IPS-20b (cell line): ENCODE measurements around the gene SEMA3F.
A peak's percentile ranks its signal among the peaks of the same experiment; 100 is the strongest.

Experiments used
- H3K27ac ChIP-seq: one replicate; pipeline ENCODE4 v1.5.1; 2013; ENCODE audit warnings: low read length
- H3K27me3 ChIP-seq: 2 replicates; pipeline ENCODE4 v1.6.1; 2013; ENCODE audit warnings: mild to moderate bottlenecking, low read length, inconsistent platforms; ENCODE audit not compliant: insufficient read depth
- H3K36me3 ChIP-seq: 2 replicates; pipeline ENCODE4 v1.6.1; 2013; ENCODE audit warnings: low read depth, mild to moderate bottlenecking, inconsistent platforms, low read length, moderate library complexity; ENCODE audit not compliant: insufficient read depth
- H3K4me1 ChIP-seq: 2 replicates; pipeline ENCODE4 v1.6.1; 2013; ENCODE audit warnings: mild to moderate bottlenecking, control low read depth, inconsistent platforms, low read length, moderate library complexity; ENCODE audit not compliant: insufficient read depth
- H3K4me3 ChIP-seq: 2 replicates; pipeline ENCODE4 v1.5.1; 2013; ENCODE audit warnings: mild to moderate bottlenecking, low read length, inconsistent platforms
- H3K9ac ChIP-seq: 2 replicates; pipeline ENCODE4 v1.6.1; 2013; ENCODE audit warnings: low read depth, mild to moderate bottlenecking, inconsistent platforms, low read length, moderate library complexity
- H3K9me3 ChIP-seq: 2 replicates; pipeline ENCODE4 v1.6.1; 2013; ENCODE audit warnings: mild to moderate bottlenecking, low read depth, low read length, inconsistent platforms; ENCODE audit not compliant: insufficient read depth

Gene SEMA3F

DNA sequence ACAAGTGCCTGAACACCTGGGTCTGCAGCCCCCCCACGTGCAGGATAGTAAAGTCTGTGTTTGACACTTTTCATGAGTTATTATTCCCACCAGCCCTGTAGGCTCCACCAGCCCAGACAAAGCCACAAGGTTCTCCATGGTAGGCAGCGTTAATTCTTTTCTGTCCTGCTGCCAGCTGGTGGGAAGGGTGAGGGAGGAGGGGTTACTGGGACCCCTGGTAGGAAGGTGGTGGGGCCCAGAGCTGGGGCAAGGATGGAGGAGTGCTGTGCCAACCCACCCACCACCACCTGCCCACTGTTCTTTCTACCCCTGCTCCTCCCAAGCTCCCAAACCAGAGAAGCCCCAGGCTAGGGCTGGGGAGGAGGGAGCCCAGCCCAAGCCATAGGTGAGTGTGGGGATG lies 20.8 kb upstream of the SEMA3F start:
- Histone ChIP-seq H3K9ac (no peak overlapping the region), H3K27ac (no peak overlapping the region), H3K27me3 (no peaks in the 10 kb centered on the region), H3K36me3 (no peaks in the 10 kb centered on the region), H3K4me1 (peaks cover 18% of the 10 kb centered on the region; the same call in 1 of the 2 replicates), H3K4me3 (no peak overlapping the region), H3K9me3 (no peaks in the 10 kb centered on the region)

DNA sequence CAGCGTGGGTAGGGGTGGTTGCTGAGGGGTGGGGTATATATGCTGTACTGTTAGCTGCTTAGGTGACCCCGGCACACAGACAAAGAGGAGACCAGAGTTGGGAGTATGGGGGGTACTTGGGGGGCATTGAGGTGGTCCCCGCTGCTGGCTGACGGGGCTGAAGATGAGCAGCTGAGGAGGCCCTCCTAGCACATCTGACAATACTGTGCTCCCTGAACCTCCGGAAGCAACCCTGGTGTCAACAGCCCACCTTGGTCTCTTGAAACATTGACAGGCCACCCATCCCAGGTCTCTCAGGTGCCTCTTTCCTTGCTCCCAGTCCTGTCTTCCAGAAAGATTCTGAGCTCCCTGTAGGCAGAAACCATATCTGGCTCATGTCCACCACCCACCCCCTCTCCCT lies 19.2 kb upstream of the SEMA3F start:
- Histone ChIP-seq H3K4me3 (no peak overlapping the region), H3K9ac (no peak overlapping the region), H3K36me3 (no peaks in the 10 kb centered on the region), H3K27me3 (no peaks in the 10 kb centered on the region), H3K4me1 (peaks cover 23% of the 10 kb centered on the region; the same call in 1 of the 2 replicates), H3K9me3 (no peaks in the 10 kb centered on the region), H3K27ac (no peak overlapping the region)

DNA sequence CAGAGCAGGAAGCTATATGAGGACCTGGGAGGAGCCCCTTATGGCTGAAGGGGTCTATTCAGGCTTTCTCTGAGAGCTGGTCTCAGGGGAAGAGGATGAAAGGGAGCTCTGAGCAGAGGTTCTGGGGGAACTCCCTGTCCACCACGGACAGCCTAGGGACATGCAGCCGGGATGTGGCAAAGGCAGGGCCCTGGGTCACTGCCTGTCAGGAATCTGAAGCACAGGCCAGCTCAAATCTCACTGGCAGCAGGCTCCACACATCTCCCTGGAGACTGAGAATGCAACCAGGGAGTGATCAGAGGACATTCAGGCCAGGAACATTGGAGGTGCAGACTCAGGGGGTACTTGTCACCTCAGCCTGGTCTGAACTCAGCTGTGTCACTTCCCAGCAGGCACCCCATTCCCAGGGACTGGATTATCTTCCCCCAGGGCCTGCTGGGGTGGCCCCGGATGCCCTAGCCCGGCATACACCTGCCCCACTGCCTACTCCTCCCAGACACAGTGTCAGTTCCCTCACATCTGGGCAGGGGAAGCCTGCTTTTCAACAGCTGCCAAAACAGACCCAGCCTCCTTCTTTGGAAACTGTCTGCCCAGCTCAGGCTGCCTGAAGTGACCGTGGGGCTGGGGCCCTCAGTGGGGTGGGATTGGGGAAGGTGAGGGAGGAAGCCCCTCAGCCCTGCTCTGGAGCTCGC lies 18.3 kb upstream of the SEMA3F start:
- Histone ChIP-seq H3K4me1 (peaks cover 23% of the 10 kb centered on the region; the same call in 1 of the 2 replicates), H3K9ac (no peak overlapping the region), H3K27ac (no peak overlapping the region), H3K4me3 (no peak overlapping the region), H3K9me3 (no peaks in the 10 kb centered on the region), H3K27me3 (no peaks in the 10 kb centered on the region), H3K36me3 (no peaks in the 10 kb centered on the region)

DNA sequence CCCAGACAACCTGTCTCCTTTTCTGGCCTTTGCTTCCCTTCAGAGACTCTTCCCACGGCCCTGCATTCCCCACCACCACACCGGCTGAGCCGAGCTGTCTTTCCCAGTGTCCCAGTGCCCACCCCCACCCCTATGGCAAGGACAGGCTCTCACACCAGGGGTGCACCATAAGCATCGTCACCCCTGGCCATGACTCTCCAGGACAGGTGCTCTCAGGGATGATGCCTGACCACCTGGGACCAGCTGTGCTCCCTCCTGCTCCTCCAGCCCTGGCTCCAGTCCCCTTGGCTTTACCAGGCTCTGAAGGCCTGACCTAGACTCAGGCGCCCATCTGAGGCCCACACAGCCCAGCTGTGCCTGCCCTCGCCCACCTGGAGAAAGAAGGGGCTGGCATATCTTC lies 17.6 kb upstream of the SEMA3F start:
- H3K27ac ChIP-seq, result no peak overlapping the region
- no peaks in the 10 kb centered on the region for H3K27me3 ChIP-seq

DNA sequence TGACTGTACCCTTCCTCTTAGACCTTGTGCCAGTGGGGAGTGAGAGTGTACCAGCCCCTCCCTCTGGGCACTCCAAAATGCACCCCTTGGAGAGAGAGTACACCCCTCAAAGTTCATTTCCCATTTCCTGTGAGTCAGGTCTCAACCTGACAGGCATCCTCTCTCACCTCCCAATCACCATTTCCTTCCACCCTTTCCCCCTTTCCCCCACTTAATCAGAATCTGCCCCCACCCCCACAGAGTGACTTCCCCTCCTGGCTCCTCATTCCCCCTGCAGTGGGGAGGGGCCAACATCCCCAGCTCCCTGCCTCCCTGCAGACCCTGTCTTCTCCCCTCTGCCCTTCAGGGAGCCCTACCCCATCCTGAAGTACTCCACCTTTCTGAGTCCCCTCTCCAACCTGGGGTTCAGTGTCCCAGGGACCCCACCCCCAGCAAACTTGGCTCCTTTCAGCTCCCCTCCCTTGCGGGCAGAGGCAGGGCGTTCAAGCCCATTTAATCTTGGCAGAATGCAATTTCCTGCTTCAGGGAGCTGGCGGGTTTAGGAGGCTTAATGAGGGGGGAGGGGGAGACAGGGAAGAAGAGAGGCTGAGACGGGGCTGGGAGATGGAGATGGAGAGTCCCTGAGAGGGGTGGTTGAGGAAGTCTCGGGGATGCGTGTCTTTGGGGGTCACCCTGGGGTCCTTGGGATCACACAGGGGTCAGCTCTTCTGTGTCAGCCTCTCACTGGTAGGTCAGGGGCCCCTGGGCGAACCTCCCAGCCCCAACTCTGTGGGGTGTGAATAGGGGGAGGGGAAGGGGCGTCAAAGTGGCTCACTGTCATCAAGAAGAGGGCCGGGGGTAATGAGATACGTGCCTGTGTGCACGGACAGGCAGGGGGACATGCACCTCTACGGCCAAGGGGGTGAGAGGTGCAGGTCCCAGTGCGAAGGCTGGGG lies 16.6 kb upstream of the SEMA3F start:
- no peaks in the 10 kb centered on the region for H3K9me3 ChIP-seq
- H3K9ac ChIP-seq, result peak overlapping the region; percentile 62; the same call in 1 of the 2 replicates
- peak overlapping the region; percentile 40; the same call in 1 of the 2 replicates for H3K4me3 ChIP-seq
- H3K27ac ChIP-seq, result peak overlapping the region; percentile 55
- peaks cover 23% of the 10 kb centered on the region; the same call in 1 of the 2 replicates for H3K4me1 ChIP-seq
- no peaks in the 10 kb centered on the region for H3K36me3 ChIP-seq
- H3K27me3 ChIP-seq, result no peaks in the 10 kb centered on the region

More for the DNA sequence above, 17.6 kb upstream of the SEMA3F start:
- Histone ChIP-seq H3K9ac (peak overlapping the region; percentile 62; the same call in 1 of the 2 replicates), H3K36me3 (no peaks in the 10 kb centered on the region), H3K4me1 (peaks cover 23% of the 10 kb centered on the region; the same call in 1 of the 2 replicates), H3K9me3 (no peaks in the 10 kb centered on the region), H3K4me3 (no peak overlapping the region)

DNA sequence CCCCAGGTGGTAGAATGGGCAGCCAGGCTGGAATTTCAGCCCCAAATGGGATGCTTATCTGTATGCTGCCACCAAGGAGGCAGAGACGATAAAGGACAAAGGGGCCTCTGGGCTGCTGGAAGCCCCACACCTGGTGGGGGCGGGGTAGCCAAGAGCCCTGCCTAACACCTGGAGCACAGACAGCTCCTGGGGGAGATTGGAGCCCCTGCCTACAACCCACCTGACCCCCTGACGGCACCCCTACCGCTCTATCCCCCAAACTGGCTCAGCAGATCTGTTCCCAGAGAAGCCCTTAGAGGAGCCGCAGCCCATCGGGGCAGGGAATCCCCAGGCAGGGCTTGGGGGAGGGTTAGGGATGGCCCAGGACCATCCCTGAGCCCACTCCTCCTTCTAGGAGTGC lies 15.8 kb upstream of the SEMA3F start:
- peaks cover 23% of the 10 kb centered on the region; the same call in 1 of the 2 replicates for H3K4me1 ChIP-seq
- H3K4me3 ChIP-seq, result peak overlapping the region; percentile 40; the same call in 1 of the 2 replicates
- peak overlapping the region; percentile 62; the same call in 1 of the 2 replicates for H3K9ac ChIP-seq
- no peaks in the 10 kb centered on the region for H3K36me3 ChIP-seq
- H3K27ac ChIP-seq, result peak overlapping the region; percentile 55
- no peaks in the 10 kb centered on the region for H3K9me3 ChIP-seq
- no peaks in the 10 kb centered on the region for H3K27me3 ChIP-seq

DNA sequence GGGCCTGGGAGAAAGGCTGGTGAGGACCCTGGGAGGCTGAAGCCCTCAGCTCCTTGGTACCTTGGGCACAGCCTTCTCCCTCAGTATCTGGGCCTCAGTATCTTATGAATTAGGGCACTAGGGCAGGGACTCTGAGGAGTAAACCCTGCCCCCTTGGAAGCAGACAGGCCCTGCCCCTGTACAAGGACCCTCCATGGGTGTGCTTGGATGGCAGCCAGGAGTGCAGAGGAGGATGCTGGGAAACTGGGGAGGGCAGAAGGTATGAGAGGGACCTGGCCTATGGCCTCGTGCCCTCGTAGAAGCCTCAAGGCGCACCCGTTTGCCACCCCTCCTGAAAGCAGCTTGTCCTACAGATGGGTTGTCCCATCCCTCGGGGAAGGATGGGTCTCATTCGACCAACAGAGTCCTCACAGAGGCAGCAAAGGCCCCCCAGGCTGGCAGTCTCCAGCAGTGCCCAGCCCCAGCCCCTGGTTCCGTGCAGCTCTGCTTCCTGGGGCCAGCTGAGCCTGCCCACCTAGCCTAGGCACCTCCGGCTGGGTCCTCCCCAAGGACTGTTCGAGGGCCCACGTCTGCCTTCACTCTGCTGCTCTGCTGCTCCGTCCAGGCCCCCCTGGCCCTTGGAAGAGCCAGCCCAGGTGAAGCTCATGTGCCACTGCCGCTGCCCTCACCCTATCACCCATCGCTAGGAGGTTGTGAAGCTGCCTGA lies 15.3 kb upstream of the SEMA3F start:
- H3K4me1 ChIP-seq, result peaks cover 23% of the 10 kb centered on the region; the same call in 1 of the 2 replicates

DNA sequence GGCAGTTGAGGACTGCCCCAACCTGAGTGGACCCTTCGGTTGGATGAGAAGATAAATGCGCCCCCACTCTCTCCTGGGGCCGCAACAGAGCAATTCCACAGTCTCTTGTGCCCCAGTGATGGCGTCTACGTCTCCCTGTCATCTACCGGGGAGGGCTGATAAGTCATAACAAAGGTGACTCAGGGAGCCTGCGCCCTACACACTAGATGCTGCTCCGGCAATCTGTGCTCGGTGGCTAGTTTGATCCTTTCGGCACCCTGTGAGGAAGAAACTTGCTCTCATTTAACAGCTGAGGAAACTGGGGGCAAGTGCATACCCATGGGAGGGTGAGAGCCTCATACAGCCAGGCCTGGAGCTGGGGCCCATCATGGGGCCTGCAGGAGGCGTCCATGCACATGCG lies 14.1 kb upstream of the SEMA3F start:
- no peak overlapping the region for H3K27ac ChIP-seq

More for the DNA sequence above, 15.3 kb upstream of the SEMA3F start:
- peak overlapping the region; percentile 40; the same call in 1 of the 2 replicates for H3K4me3 ChIP-seq
- H3K36me3 ChIP-seq, result no peaks in the 10 kb centered on the region
- peak overlapping the region; percentile 55 for H3K27ac ChIP-seq
- H3K9ac ChIP-seq, result peak overlapping the region; percentile 62; the same call in 1 of the 2 replicates
- no peaks in the 10 kb centered on the region for H3K9me3 ChIP-seq
- no peaks in the 10 kb centered on the region for H3K27me3 ChIP-seq

DNA sequence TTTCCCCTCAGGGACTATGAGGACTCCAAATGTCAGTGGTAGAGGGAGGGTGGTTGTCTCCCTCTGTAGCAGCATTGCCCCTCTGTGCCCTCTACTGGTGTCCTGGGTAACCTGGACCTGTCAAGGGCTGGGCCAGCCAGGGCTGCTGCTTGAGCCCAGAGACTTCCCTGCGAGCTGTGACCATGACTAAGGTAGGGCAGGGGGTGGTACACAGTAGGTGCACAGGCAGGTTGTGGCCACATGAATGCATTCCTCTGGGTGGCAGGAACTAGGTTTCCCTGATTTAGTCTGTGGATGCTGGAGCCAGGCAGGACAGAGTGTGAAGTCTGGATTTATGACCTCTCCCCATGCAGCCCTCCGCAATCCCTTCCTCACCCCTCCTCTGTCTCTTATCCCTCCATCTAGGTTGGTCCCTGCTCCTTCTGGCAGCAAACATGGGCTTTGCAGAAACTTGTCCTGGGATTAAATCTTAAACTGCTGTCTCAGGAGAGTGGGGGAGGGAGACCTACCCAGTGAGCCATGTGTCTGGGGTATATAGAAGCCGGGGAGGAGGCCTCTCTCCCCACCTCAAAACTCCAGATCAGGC lies 8.7 kb upstream of the SEMA3F start:
- no peaks in the 10 kb centered on the region for H3K27me3 ChIP-seq
- no peak overlapping the region for H3K27ac ChIP-seq
- peaks cover 8% of the 10 kb centered on the region; the same call in 1 of the 2 replicates for H3K4me1 ChIP-seq
- no peaks in the 10 kb centered on the region for H3K9me3 ChIP-seq
- H3K36me3 ChIP-seq, result no peaks in the 10 kb centered on the region
- no peak overlapping the region for H3K9ac ChIP-seq
- no peak overlapping the region for H3K4me3 ChIP-seq

More for the DNA sequence above, 14.1 kb upstream of the SEMA3F start:
- Histone ChIP-seq H3K9me3 (no peaks in the 10 kb centered on the region), H3K4me3 (no peak overlapping the region), H3K4me1 (peaks cover 23% of the 10 kb centered on the region; the same call in 1 of the 2 replicates), H3K36me3 (no peaks in the 10 kb centered on the region), H3K27me3 (no peaks in the 10 kb centered on the region), H3K9ac (no peak overlapping the region)

DNA sequence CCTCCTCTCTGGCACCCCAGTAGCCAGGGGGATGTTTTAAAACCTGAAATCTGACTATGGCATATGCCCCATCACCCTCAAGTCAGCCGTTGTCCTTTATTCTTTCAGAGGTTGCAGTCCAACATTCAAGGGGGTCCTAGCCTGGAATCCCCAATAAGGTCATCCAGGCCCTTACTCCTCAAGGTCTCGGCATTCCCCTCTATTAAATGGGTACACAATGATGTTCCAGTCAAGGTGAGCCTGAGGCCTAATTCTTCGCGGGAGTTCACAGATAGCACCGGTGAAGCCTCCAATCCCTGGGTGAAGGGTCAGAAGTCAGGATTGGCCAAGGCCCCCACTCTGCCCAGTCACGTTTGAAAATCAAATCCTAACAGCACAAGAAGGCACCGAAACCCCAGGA lies 8.1 kb upstream of the SEMA3F start:
- no peak overlapping the region for H3K4me3 ChIP-seq
- no peak overlapping the region for H3K27ac ChIP-seq
- no peaks in the 10 kb centered on the region for H3K9me3 ChIP-seq
- H3K4me1 ChIP-seq, result peaks cover 9% of the 10 kb centered on the region; the same call in 1 of the 2 replicates
- no peaks in the 10 kb centered on the region for H3K36me3 ChIP-seq
- no peak overlapping the region for H3K9ac ChIP-seq
- H3K27me3 ChIP-seq, result no peaks in the 10 kb centered on the region

DNA sequence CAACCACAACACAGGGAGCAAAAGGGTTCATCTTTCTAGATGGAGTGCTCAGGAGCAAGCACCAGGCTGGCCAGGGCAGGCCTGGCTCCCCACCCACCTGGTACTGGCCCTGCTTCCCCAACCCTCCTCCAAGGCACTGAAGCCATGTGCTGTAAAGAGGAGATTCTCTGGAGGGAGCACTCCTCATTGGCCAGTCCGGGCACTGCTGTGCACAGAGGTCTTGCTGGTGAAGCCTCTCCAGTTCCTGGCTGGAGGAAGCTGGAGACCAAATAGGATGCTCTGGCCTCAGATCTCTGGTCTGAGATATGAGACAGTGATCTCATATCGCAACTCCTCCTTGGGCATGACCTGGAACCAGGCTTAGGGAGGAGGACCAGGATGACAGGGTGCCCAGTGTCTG lies 7.7 kb upstream of the SEMA3F start:
- no peaks in the 10 kb centered on the region for H3K36me3 ChIP-seq
- no peak overlapping the region for H3K27ac ChIP-seq
- no peak overlapping the region for H3K4me3 ChIP-seq
- no peaks in the 10 kb centered on the region for H3K9me3 ChIP-seq
- no peak overlapping the region for H3K9ac ChIP-seq
- H3K4me1 ChIP-seq, result peaks cover 9% of the 10 kb centered on the region; the same call in 1 of the 2 replicates
- no peaks in the 10 kb centered on the region for H3K27me3 ChIP-seq
